IPS-18c (cell line): ENCODE data around the gene HOXA5.

Experiments
- H3K4me3 ChIP-seq: 2 replicates; pipeline ENCODE4 v1.7.0; 2013; ENCODE audit warnings: low read depth, mild to moderate bottlenecking, low read length, moderate library complexity; ENCODE audit not compliant: insufficient read depth
- H3K9me3 ChIP-seq: one replicate; pipeline ENCODE4 v1.6.1; 2013; ENCODE audit warnings: mild to moderate bottlenecking, low read length, moderate library complexity; ENCODE audit not compliant: control insufficient read depth, insufficient read depth

The HOXA5 gene

GRCh38 chr7:27146491-27147198, 3.2 kb upstream of the HOXA5 start:
- Histone ChIP-seq H3K4me3 (no peak overlapping the region), H3K9me3 (peaks cover 7% of the 10 kb centered on the region)

DNA sequence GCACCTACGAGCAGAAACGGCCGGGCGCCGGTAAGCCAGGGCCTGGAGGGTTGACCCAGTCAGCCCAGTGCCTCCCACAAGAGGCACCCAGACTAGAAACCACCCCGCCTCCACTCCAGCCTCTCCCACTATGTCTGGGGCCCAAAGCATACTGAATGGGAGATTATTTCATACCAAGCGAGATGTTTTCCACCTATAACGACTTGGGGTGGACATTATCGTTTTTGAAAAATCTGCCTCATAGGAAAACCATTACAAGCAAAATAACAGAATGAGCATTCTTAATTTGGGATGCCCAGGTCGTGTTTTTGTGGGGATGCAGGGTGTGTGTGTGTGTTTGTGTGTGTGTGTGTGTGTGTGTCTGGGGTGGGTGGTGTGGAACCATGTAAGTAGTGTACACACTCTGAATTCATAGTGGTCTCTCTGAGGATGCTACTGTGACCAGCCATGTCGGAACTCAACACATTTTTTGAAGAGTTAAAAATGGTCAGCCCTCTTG, 2.5 kb upstream of the HOXA5 start:
- peaks cover 7% of the 10 kb centered on the region for H3K9me3 ChIP-seq
- H3K4me3 ChIP-seq = no peak overlapping the region

DNA sequence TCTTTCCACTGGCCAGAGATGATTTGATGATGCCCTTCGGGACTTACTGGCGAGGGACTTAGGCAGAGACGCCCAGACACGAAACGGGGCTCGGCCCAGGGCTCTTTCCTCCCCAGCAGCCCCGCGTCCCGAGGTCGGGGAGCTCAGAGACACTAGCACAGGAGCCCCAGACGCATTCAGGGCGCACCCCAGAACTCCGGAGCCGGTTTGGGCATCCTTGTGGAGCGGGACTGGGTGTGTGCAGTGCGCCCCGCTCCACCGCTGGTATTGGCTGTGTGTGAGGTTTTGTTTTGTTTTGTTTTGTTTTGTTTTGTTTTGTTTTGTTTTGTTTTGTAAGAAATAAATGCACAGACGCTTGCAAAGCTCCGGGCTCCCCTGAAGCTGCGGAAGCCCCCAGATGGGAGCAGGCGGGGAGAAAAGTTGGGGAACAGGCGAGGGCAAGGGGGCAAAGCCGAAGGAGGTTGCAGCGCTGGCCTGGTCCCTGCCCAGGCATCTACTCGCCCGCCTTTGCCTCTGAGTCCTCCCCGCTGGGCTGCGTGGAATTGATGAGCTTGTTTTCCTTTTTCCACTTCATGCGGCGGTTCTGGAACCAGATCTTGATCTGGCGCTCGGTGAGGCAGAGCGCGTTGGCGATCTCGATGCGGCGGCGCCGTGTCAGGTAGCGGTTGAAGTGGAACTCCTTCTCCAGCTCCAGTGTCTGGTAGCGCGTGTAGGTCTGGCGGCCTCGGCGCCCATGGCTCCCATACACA, 1.9 kb upstream of the HOXA5 start:
- peaks cover 7% of the 10 kb centered on the region for H3K9me3 ChIP-seq
- no peak overlapping the region for H3K4me3 ChIP-seq

DNA sequence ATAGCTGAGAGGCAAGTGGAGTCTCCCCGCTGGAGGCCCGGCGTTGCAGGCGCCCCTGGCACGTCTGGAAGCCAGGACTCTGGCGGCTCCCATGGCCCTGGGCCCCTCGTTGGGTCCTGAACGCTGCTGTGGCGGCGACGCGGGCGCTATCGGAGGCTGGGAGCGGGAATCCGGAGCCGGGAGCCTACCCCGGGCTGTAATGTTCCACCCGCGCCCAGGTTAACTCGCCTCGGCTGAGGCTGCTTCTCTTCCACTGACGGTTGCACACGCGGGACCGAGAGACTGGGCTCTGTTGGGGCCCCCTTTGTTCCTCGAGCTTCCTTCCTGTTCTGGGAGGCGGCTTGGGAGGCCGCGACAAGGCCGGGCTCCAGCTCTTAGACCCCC, 1.3 kb upstream of the HOXA5 start:
- H3K9me3 ChIP-seq = peaks cover 7% of the 10 kb centered on the region
- no peak overlapping the region for H3K4me3 ChIP-seq

- no peak overlapping the region for H3K4me3 ChIP-seq
- peaks cover 7% of the 10 kb centered on the region for H3K9me3 ChIP-seq
Observed at GRCh38 chr7:27143950-27144780, 684 bp upstream of the HOXA5 start.

GRCh38 chr7:27142580-27143022, 880 bp downstream of the HOXA5 start:
- peak overlapping the region; percentile 51 for H3K4me3 ChIP-seq
- H3K9me3 ChIP-seq = peaks cover 7% of the 10 kb centered on the region

GRCh38 chr7:27141923-27142579, 1.4 kb downstream of the HOXA5 start:
- H3K4me3 ChIP-seq = no peak overlapping the region
- H3K9me3 ChIP-seq = peaks cover 6% of the 10 kb centered on the region

- Histone ChIP-seq H3K9me3 (peaks cover 5% of the 10 kb centered on the region), H3K4me3 (no peak overlapping the region)
Observed at GRCh38 chr7:27141137-27141922, 2.2 kb downstream of the HOXA5 start.

DNA sequence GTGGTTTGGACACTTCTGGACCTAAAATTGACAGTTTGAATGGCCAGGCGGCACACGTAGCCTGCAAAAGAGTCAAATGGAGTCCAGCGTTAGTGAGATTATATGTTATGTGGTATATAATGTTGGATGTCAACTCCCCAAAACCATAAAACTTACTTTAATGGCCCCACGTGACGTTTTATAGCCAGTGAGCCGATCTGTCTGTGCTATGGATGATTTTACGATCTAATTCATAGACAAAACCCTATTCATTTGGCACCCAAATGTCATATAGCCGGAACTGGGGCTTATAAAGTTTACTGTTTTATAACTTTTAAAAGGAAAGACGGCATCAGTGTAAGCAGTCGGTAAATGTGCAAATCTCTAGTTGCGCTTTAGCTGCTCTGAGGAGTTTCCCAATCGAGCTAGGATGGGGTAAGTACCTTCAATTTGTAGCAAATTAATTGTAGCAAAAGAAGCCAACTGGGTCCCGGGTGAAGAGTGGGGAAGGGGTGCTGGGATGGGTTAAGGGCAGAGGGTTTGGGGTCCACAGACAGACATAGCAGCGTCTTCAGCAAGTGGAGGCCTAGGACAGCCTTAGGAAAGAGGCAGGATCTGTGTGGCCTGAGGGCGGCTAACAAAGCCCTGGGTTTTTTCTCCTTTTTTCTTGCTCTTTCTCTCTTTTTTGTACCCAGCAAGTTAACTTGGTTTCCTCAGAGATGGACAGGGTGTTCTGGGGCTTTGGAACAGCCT, 3.2 kb downstream of the HOXA5 start:
- no peak overlapping the region for H3K4me3 ChIP-seq
- H3K9me3 ChIP-seq = peaks cover 5% of the 10 kb centered on the region

DNA sequence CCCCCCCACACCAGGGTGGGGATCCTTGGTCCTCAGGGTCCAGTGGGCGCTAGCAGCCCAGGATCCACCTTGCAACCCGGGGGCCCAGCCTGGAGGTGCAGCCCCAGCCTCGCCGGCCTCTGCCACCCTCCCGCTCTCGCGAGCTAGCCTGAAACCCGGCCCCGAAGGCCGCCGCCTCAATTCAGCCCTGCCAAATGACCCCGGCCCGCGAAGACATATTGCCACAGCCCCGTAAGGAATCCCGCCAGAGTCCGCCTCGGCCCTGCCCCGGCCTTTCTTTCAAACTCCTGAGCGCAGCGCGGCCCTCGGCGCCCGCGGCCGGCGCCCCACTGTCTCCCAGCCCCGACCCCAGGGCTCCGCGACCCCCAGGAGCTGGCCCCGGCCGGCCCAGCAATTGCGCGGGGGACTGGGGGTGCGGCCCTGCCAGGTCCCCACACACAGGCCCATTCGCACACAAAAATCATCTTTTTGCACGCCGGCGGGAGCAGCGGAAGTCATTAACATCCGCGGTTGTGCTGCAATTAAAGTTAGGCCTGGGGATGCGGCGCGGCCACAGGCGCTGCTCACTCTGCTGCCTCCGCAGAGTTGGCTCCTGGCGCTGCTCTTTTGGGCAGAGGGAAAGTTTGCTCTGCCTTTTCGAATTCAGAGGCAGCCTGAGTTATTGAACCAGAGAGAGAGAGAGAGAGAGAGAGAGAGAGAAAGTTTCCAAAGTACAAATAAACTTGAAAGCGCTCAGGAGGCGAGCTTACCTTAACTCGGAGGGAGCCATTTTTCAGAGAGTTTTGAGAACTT, 4.0 kb downstream of the HOXA5 start:
- H3K4me3 ChIP-seq = no peak overlapping the region
- H3K9me3 ChIP-seq = peaks cover 5% of the 10 kb centered on the region

DNA sequence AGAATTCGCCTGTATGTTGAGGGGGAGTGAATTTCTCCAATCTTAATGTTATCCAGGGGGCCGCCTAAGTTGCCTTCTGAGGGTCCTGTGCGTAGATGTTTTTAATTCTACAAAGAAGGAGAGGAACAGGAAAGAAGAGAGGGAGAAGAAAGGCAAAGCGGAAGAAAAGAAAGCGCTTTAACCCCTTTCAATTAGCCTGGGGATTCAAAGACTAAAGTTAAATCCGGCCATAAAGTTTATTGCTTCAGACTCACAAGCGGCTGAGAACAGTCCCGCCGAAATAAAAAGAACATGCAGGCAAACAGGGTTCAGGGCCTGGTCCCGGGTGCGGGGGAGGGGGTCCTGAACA, 4.5 kb downstream of the HOXA5 start:
- H3K4me3 ChIP-seq = no peak overlapping the region
- H3K9me3 ChIP-seq = peaks cover 5% of the 10 kb centered on the region

GRCh38 chr7:27138472-27138871, 5.0 kb downstream of the HOXA5 start:
- H3K9me3 ChIP-seq = peaks cover 5% of the 10 kb centered on the region
- no peak overlapping the region for H3K4me3 ChIP-seq

- no peak overlapping the region for H3K4me3 ChIP-seq
- no peaks in the 10 kb centered on the region for H3K9me3 ChIP-seq
Observed at GRCh38 chr7:27137640-27138315, 5.7 kb downstream of the HOXA5 start.

- H3K4me3 ChIP-seq = no peak overlapping the region
- H3K9me3 ChIP-seq = no peaks in the 10 kb centered on the region
Observed at GRCh38 chr7:27134392-27134791, 9.1 kb downstream of the HOXA5 start.
